RWPE1 (cell line): Measurements from ENCODE around the gene CFAP61.

Experiments used
- CTCF ChIA-PET: fragments of 350-600 bp; sonication (Branson Sonifier 250); formaldehyde crosslinking; extraction: SDS; loops from one replicate; lab custom pipeline; 2021; lab: Yijun Ruan, JAX
- POLR2A ChIA-PET: fragments of 400-600 bp; formaldehyde crosslinking; extraction: SDS; loops from one replicate; lab custom pipeline; 2020; ENCODE audit warnings: antibody characterized with exemption; ENCODE audit not compliant: low non-redundant PET; lab: Yijun Ruan, JAX
- DNase-seq: peaks from one replicate; pipeline ENCODE4 v3.0.0; 2012; ENCODE audit warnings: low spot score
- H3K27ac ChIP-seq: fragments of 450-650 bp; 2 replicates; pipeline ENCODE4 v1.5.1; 2017
- TF ChIP-seq, protein P1 (sequence below): fragments of 450-650 bp; conservative IDR thresholded peaks from 2 replicates; pipeline ENCODE4 v1.5.1; 2017; ENCODE audit warnings: low read depth, mild to moderate bottlenecking

The CFAP61 gene

GRCh38 chr20:20271271-20271670, 218.9 kb downstream of the CFAP61 start:
- DNase-seq: no peak
- ChIA-PET POLR2A (no interaction called here), CTCF (interaction anchor here (0.6 kb wide), 1 partner anchor 1166 kb away, joined by 3 read pairs; no protein-coding TSS in a partner anchor)
- TF ChIP-seq, protein P1, sequence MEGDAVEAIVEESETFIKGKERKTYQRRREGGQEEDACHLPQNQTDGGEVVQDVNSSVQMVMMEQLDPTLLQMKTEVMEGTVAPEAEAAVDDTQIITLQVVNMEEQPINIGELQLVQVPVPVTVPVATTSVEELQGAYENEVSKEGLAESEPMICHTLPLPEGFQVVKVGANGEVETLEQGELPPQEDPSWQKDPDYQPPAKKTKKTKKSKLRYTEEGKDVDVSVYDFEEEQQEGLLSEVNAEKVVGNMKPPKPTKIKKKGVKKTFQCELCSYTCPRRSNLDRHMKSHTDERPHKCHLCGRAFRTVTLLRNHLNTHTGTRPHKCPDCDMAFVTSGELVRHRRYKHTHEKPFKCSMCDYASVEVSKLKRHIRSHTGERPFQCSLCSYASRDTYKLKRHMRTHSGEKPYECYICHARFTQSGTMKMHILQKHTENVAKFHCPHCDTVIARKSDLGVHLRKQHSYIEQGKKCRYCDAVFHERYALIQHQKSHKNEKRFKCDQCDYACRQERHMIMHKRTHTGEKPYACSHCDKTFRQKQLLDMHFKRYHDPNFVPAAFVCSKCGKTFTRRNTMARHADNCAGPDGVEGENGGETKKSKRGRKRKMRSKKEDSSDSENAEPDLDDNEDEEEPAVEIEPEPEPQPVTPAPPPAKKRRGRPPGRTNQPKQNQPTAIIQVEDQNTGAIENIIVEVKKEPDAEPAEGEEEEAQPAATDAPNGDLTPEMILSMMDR: no peak
- H3K27ac ChIP-seq: no peak overlapping the region

DNA sequence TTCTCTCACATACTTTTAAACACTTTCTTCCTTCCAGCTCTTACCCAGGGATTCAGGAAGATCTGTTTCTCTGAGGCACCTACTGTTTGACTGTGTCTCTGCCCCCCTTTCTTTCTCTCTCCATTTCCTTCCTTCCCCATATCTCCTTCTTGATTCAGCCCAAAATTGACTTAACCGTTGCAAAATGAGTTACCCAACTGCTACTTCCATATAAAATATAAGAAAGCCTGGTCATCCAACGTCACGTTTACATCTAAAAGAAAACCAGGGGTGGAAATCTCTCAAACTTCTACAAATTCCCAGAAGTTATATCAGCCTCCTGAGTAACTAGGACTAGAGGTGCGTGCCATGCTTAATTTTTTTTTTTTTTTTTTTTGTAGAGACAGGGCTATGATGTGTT, 220.4 kb downstream of the CFAP61 start:
- TF ChIP-seq, protein P1: no peak
- no peak for DNase-seq
- ChIA-PET POLR2A (no interaction called here), CTCF (no interaction called here)
- no peak overlapping the region for H3K27ac ChIP-seq

- no peak overlapping the region for H3K27ac ChIP-seq
- DNase-seq: no peak
- CTCF ChIA-PET: no interaction called here
- TF ChIP-seq, protein P1: no peak
- POLR2A ChIA-PET: no interaction called here
Measured at GRCh38 chr20:20273286-20273685, 221.0 kb downstream of the CFAP61 start.

GRCh38 chr20:20274821-20275220, 222.5 kb downstream of the CFAP61 start:
- TF ChIP-seq, protein P1: no peak
- no peak for DNase-seq
- no peak overlapping the region for H3K27ac ChIP-seq
- ChIA-PET POLR2A (no interaction called here), CTCF (no interaction called here)

- no peak for DNase-seq
- ChIA-PET CTCF (no interaction called here), POLR2A (no interaction called here)
- TF ChIP-seq, protein P1: no peak
- no peak overlapping the region for H3K27ac ChIP-seq
Measured at GRCh38 chr20:20275636-20276035, 223.3 kb downstream of the CFAP61 start.

GRCh38 chr20:20276811-20277530, 224.6 kb downstream of the CFAP61 start:
- ChIA-PET POLR2A (no interaction called here), CTCF (no interaction called here)
- no peak for DNase-seq
- no peak overlapping the region for H3K27ac ChIP-seq
- TF ChIP-seq, protein P1: no peak
